RCC 7860 (cell line): ENCODE results near the gene PCDHA1.

Source experiments
- DNase-seq: peaks from one replicate; pipeline ENCODE4 v3.0.0-alpha.2; 2015; ENCODE audit warnings: low spot score
- FAIRE-seq: peaks from 2 replicates; lab custom pipeline; 2012; peaks lifted over from hg19 to GRCh38; lab: Jason Lieb, UNC

Gene PCDHA1

GRCh38 chr5:141039061-141039460 lies 253.1 kb downstream of the PCDHA1 start:
- FAIRE-seq (no peak), DNase-seq (no peak)

GRCh38 chr5:141039517-141039916 lies 253.6 kb downstream of the PCDHA1 start:
- no peak for FAIRE-seq

GRCh38 chr5:141040093-141040770 lies 254.3 kb downstream of the PCDHA1 start:
- DNase-seq, result no peak
- FAIRE-seq, result no peak

More at GRCh38 chr5:141039517-141039916, 253.6 kb downstream of the PCDHA1 start:
- DNase-seq, result no peak

GRCh38 chr5:141040771-141041426 lies 255.0 kb downstream of the PCDHA1 start:
- peak; percentile 72 for FAIRE-seq
- DNase-seq, result peak; percentile 68

GRCh38 chr5:141041427-141041785 lies 255.5 kb downstream of the PCDHA1 start:
- DNase-seq (no peak), FAIRE-seq (no peak)

- FAIRE-seq, result no peak
- no peak for DNase-seq
Measured at GRCh38 chr5:141042555-141042954, 256.6 kb downstream of the PCDHA1 start.

- FAIRE-seq (no peak), DNase-seq (no peak)
Measured at GRCh38 chr5:141050622-141051520, 264.9 kb downstream of the PCDHA1 start, which contains the start of gene PCDHB1. PCDHB1 (plus strand) TSS chr5:141051374; CDS start chr5:141051471, 97 bp downstream.

- DNase-seq (no peak), FAIRE-seq (no peak)
Measured at GRCh38 chr5:141051521-141051866, 265.6 kb downstream of the PCDHA1 start.
